HG02938 (cell line): ENCODE results near the gene TYSND1.
A peak's percentile ranks its signal among the peaks of the same experiment; 100 is the strongest.
"Not testable (repeated sequence)": the region's sequence is repeated elsewhere in the genome, so short reads cannot be mapped to it uniquely, and the experiment has no call there.

Experiments used
- ATAC-seq: cut with Tn5 transposase; IDR thresholded peaks from one replicate; pipeline ENCODE4 v1.9.1; 2021; ENCODE audit warnings: mild to moderate bottlenecking, moderate library complexity; ENCODE audit not compliant: unreplicated experiment

Gene TYSND1

GRCh38 chr10:70135046-70135445, 11.5 kb downstream of the TYSND1 start:
- ATAC-seq: no peak

DNA sequence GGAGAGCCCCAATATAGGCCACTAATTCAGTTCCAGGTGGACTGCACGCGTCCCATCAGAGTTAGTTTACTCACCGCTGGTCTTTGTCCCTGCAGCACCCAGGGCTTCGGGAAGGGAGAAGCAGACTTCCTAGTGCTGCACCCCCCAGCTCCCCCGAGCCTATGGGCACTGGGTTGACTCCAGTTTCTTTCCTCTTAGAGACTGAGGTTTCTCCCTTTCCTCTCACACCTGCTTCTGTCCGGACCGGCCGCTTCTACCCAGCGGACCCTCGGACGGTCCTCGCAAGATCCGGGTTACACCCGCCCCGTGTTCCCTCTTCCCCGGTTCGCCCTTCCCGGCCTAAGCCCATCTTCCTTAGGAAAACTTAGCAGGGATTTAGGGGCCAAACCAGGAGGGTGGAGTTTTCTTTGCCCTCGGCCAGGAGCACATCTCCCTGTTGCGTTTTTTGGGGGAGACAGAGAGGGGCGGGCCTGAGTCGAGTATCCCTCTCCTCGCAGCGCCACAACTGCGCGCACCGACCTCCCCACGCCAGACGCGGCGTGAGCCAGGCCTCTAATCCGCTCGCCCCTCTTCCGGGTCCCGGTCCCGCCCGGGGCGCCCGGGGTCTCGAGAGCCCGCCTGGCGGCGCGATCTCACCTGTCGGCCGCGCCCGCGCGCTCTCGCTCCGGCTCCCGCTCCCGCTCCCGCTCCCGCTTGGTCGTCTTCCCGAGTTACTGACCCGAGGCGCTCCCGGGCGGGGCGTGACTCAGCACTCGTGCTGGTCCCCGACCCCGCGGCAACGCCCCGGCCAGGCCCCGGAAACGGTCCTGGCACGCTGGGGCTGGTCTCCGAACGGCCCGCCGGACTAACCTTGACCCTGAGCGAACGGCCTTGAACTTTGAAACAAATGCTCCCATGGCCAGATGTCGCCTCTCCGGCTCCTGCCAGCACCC, 14.1 kb downstream of the TYSND1 start, which contains the start of gene AIFM2:
Gene AIFM2 (minus strand): TSS at position 728 of the 932 bp plus-strand sequence. CDS start 8,741 bp downstream, outside the sequence.
- ATAC-seq: peak; percentile 76

GRCh38 chr10:70131560-70131937, 15.0 kb downstream of the TYSND1 start:
- ATAC-seq: no peak

DNA sequence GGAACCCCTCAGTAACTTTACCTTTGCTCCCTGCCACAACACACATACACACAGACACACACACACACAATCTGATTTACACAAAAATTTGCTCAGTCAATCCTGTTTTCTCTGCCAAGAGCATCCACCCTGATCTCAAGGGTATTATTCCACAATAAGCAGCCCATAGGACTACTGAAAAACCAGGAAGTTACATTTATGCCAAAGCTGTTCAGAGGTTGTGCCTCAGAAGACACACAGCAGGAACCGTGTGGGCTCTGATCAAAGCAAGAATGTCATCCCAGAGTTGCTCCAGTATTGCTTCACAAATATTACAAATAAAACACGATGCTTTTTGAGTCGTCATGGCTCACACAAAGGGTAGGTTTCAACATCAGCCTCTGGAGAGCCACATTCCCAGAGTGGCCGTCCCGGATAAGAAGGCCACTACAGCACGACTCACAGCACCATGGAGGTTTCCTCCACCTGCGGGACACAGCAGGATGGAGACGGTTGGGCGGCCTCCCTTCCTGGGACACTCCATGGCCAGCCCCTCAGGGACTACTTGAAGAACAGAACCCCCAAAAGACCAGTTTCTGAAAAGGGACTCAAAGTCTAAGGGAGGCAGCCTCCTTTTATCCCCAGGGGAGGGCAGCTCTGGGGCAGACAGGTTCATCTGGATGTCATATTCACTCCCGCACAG, 15.5 kb downstream of the TYSND1 start:
- no peak for ATAC-seq

DNA sequence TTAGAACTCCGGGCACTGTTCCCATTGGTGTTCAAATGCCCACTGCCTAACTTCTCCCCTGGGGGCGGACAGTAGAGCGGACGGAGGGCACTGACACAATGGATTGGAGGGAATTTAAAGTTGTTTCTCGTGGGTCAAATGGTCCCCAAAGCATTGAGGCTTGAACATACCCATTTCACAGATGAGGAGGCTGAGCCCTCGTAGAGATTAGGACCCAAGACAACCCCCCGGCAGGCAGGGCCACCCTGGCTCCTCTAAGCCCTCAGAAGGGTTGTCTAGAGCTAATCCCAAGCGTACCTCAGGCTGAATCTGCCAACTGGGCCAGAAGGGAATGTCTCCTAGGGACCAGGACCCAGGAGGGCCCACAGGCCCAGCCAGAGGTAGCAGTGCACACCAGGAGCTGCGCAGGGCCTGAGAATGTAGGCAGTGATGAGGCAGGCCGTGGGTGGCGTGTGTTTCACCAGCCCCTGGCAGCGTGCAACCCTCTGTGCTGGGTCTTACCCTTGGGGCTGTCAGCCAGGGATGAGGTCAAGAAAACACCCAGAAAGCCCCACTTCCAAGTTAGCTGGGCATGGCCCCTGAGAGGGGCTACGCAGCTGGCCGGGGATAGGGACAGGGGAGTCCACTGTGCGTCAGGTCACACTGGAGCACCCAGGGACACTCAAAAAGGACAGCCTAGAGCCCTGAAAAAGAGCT, 19.7 kb downstream of the TYSND1 start:
- ATAC-seq: no peak

- ATAC-seq: no peak
Measured at GRCh38 chr10:70125918-70126552, 20.5 kb downstream of the TYSND1 start.

DNA sequence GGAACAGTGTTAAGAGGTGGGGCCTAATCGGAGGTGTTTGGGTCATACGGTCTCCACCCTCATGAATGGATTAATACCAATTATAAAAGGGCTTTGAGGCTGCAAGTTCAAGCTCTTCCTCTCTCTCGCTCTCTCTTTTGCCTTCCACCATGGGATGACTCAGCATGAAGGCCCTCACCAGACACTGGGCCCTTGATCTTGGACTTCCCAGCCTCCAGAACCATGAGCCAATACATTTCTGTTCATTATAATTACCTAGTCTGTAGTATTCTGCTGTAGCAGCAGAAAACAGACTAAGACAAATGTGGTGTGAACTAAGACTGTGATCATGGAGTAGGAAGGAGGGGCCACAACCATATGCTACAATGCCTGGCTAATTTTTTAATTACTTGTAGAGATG, 21.6 kb downstream of the TYSND1 start:
- ATAC-seq: no peak

DNA sequence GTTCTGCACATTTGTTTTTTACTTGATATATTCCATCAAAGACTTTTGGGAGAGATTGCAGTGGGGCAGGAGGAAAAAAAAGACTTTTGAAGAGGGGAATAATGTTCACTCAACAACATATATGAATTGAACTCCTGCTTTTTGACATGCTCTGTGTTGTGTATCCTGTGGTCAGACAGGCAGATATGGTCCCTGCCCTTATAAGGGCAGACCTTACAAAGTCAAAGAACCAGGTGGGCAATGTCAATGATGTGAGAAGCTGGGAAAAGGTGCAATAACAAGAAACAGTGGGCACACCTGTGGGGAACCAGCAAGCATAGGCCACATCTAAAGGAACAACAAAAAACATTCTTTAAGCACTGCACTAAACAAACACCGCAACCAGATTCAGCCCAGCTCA, 22.1 kb downstream of the TYSND1 start:
- ATAC-seq: no peak

GRCh38 chr10:70123817-70124216, 22.7 kb downstream of the TYSND1 start:
- no peak for ATAC-seq

DNA sequence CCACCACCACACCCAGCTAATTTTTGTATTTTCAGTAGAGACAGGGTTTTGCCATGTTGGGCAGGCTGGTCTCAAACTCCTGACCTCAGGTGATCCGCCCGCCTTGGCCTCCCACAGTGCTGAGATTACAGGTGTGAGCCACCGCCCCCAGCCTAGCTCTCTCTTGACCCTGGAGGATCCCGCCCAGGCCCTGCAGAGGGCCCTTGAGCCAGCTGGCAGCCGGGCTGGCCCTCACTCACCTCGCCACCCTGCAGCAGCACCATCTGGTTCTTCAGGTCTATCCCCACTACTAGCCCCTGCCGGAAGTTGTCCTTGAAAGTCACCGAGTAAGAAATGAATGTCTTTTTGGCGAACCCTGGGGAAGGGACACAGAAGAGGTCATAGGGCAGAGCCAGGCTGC, 23.3 kb downstream of the TYSND1 start:
- not testable (repeated sequence) for ATAC-seq

DNA sequence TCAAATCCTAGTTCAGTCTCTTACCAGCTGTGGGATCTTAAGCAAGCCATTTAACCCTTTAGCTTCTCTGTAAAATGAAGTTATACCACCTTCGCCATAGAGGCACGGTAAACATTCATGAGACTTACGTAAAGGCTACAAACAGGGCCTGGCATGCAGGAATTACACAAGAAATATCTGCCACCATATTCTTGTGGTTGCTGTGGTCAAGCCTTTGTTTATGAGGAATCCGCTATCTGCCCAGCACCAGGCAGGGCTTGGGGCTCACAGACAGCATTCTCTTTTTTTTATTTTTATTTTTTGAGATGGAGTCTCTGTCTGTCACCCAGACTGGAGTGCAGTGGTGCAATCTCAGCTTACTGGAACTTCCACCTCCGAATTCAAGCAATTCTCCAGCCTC, 23.8 kb downstream of the TYSND1 start:
- no peak for ATAC-seq

GRCh38 chr10:70121281-70121949, 25.1 kb downstream of the TYSND1 start:
- no peak for ATAC-seq

GRCh38 chr10:70120417-70120816, 26.1 kb downstream of the TYSND1 start:
- ATAC-seq: no peak

DNA sequence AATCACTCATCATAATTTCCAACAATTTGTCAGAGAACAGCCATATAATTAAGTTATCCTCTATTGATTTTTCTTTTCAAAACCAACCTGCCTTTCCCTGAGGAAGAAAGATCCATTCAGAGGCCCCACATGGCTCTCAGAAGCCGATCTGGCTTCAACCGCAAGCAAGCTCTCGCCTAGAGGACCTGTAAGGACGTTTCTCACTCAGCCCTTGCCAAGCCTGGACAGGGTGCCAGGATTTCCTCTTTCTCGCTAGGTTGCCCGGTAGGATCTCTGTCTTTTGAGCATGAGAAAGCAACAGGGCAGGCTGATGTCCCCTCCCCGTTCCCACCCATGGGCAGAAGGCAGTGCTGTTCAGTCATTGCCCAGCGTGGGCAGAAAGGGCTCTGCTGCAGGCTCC, 26.9 kb downstream of the TYSND1 start:
- ATAC-seq: no peak

- ATAC-seq: no peak
Measured at GRCh38 chr10:70119197-70119596, 27.3 kb downstream of the TYSND1 start.

DNA sequence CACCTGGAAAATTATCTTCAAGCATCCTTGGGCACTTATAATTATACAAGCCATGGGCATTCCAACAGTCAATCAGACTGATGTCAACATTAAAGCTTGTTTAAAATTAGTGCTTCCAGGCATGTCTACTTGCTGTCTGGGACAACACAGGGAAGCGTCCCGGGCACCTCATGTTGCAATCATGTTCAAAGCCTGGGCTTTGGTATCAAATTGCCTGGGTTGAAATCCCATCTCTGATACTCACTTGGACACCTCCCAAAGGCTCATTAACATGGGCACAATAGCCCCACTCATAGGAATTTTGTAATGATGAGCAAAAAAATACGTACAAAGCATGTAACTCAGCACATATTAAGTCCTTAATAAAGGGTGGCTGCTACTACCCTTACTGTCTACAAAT, 28.3 kb downstream of the TYSND1 start:
- no peak for ATAC-seq

- ATAC-seq: no peak
Measured at GRCh38 chr10:70117646-70118045, 28.9 kb downstream of the TYSND1 start.

DNA sequence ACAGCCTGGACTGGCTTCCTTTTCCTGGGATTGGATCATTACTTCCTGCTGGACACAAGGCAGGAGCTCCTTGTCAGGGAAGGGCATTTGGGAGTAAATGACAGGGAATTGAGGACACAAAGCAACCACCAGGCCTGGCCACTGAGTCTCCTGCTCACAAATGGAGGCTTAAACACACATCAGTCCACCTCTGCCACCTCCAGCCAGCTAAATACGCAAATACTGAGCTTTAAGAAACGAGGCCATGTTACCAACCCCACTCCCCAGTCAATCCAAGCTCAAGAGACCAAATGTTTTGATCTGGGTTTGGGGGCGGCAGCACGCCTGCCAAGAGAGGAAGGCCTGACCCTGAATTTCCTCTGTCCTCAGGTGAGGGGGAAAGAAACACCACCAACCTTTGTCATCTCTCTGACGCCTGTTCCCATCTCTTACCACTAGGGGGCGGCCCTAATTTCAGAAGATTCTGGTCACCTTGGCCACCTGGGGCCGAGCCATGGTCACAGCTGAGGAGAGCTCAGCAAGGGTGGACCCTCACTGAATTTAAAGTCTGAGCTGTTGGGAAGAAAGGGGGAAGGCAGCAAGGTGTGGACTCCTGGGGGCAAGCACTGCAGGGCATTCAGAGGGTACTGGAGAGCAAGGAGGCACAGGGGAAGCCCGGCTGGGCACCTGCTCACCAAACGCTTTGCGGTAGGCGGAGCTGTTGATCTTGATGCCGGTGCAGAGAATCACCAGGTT, 30.4 kb downstream of the TYSND1 start:
- ATAC-seq: no peak

- ATAC-seq: no peak
Measured at GRCh38 chr10:70114902-70115301, 31.6 kb downstream of the TYSND1 start.

DNA sequence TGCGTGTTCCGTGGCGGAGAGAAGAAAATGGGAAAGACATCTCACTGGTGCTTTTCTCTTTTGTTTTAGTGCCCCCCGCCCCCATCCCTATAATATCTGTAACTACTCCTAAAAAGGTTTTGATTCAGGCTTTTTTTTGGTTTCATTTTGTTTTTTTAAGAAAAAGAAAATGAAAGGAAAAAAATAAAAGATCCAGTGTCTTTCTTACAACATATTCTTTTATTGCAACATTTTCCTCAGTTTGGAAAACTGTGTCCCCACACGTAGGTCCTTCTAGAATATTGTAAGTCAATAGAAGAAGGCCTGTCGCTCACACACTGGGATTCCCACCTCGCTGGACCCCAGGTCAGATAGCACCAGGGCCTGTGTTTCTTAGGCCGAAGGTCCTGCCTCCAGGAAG, 34.4 kb downstream of the TYSND1 start:
- ATAC-seq: no peak
